ENCODE data around the gene KCND3.

- TF ChIP-seq, protein P1, sequence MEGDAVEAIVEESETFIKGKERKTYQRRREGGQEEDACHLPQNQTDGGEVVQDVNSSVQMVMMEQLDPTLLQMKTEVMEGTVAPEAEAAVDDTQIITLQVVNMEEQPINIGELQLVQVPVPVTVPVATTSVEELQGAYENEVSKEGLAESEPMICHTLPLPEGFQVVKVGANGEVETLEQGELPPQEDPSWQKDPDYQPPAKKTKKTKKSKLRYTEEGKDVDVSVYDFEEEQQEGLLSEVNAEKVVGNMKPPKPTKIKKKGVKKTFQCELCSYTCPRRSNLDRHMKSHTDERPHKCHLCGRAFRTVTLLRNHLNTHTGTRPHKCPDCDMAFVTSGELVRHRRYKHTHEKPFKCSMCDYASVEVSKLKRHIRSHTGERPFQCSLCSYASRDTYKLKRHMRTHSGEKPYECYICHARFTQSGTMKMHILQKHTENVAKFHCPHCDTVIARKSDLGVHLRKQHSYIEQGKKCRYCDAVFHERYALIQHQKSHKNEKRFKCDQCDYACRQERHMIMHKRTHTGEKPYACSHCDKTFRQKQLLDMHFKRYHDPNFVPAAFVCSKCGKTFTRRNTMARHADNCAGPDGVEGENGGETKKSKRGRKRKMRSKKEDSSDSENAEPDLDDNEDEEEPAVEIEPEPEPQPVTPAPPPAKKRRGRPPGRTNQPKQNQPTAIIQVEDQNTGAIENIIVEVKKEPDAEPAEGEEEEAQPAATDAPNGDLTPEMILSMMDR (IDR thresholded peaks at IDR 0.05), result no peak
- no peak for TF ChIP-seq POLR2A (IDR thresholded peaks at IDR 0.05)
These were observed 132.2 kb downstream of the KCND3 start for GRCh38 chr1:111857194-111857651.
